ENCODE data around the gene PARP9. TPM values are rescaled to one million over a fixed set of nuclear protein-coding genes. Genes with fewer than 3 reads are reported as not detected.

Gene PARP9
- 5.8 and 7.3 TPM in 2 replicates for total RNA-seq

DNA sequence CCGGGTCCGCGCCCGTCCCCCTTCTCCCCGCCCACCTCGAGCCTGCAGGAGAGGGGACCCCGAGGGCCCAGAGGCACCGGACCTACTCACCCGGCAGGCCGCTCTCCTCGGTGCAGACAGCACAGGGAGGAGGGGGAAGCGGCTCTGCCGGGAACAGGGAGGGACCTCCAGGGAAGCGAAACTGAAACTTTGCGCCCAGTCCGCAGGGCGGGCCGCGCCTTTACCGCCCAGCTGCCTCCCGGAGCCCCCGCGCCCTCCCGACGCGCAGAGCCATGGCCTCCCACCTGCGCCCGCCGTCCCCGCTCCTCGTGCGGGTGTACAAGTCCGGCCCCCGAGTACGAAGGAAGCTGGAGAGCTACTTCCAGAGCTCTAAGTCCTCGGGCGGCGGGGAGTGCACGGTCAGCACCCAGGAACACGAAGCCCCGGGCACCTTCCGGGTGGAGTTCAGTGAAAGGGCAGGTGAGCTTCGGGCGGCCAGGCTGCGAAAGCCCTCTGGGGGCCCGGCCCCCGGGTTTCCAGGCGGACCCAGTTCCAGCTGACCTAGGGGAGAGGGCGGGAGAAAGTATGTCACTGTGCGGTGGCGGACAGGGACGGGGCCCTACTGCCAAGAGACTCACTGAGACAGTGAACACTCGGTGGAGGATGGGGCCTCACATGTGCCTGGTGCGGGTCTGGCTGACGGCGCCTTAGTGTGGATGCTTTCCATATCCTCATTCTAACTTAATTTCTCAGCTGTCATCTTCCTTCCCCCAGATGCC is at the start of gene PARP9, which contains the start of gene DTX3L:
Gene PARP9, minus strand, starts transcription at position 146 of the 758 bp plus-strand sequence. CDS start 4,680 bp downstream, outside the sequence.
Gene DTX3L, plus strand, starts transcription at position 184 of the 758 bp plus-strand sequence. Its CDS starts 89 bp downstream, at position 273.

DNA sequence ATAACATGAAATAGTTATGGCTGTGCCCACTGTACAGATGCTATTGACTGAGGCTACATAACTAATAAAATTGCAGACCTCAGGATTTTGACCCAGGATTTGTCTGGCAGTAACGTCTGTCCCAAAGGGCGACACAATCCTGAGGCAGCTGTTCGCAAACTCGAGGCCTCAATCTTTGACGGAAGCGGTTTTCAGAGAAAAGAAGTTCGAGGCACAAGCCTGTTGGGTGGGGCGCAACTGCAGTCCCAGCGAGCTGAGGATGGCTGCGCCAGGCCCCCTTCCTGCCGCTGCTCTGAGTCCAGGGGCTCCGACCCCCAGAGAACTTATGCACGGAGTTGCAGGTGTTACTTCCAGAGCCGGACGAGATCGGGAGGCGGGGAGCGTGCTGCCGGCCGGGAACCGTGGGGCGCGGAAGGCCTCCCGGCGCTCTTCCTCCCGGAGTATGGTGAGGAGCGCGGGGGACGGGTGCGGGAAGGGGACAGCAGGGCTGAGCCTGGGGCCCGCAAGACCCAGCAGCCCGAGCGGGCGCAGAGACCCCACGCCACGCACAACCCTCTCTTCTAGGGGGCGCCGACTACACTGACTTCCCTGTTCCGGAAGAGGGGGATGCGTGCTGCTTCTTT is 13.4 kb upstream of the PARP9 start, which contains the start of gene PARP15:
Gene PARP15, plus strand, starts transcription at position 242 of the 623 bp plus-strand sequence. Its CDS starts 18 bp downstream, at position 260.

GRCh38 chr3:122514123-122515019 is 49.7 kb downstream of the PARP9 start, which contains the start of gene KPNA1:
TSS of gene KPNA1 (minus strand) at chr3:122514939. CDS start at chr3:122496565, 18,374 bp downstream.

Other genes with a start within 250 kb of the PARP9 start
- gene CSTA, start 239.1 kb downstream of the PARP9 start, total RNA-seq, result 486 and 754 TPM in 2 replicates
- 17.5 and 31.5 TPM in 2 replicates for gene MIX23, start 181.1 kb downstream of the PARP9 start, total RNA-seq
- gene FAM162A, start 180.1 kb downstream of the PARP9 start, total RNA-seq, result 32.1 and 44.3 TPM in 2 replicates
- 1.8 and 2.0 TPM in 2 replicates for gene WDR5B, start 148.2 kb downstream of the PARP9 start, total RNA-seq
- gene KPNA1, start 49.4 kb downstream of the PARP9 start, total RNA-seq, result 21.1 and 24.9 TPM in 2 replicates
- gene DTX3L, start within 50 bp of the PARP9 start, total RNA-seq, result 8.5 and 10.9 TPM in 2 replicates
- gene PARP15, start 13.3 kb upstream of the PARP9 start, total RNA-seq, result 0.04 TPM in 1 of 2 replicates, not detected in the other
- gene PARP14, start 116.5 kb upstream of the PARP9 start, total RNA-seq, result 7.4 and 13.7 TPM in 2 replicates
- 6.4 and 9.0 TPM in 2 replicates for gene HSPBAP1, start 229.5 kb upstream of the PARP9 start, total RNA-seq
- 14.4 and 19.8 TPM in 2 replicates for gene SLC49A4, start 230.8 kb upstream of the PARP9 start, total RNA-seq

Data from hair follicular keratinocyte (primary cell).